Measurements from ENCODE around the gene PACSIN2.

PACSIN2 gene

DNA sequence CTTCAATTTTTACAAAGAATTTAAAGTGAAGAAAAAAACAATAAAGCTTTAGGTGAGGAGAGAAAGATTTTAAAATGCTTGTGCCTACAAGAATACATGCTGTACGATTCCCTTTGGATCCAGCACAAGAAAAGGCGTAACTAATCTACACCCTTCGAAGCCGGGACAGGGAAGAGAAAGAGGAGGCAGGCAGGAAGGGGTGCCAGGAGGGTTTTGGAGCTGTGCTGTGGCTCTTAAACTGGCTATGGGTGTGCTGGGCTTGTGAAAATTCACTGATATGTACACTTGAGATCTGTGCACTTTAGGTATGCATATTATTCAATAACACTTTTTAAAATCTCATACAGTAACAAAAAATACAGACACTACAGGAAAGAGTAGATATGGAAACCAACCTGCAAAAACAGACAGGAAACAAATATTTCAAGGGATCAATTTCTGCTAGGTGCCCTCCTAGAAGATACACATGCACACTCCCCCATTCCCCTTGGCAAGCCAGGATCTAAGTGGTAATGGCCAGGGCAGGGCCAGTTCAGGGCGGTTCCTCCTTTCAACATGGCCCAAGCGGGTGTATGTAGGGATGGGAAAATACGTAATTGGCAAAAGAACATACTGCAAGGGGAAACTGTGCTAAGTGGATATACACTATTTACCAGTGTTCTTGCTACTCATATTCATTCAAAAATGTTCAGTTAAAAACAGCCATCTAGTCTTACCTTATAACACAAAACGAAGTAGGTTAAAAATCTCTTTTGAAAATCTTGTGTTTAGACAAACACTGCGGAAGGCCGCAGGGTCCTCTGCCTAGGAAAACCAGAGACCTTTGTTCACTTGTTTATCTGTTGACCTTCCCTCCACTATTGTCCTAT is 54.2 kb downstream of the PACSIN2 start:
- TF ChIP-seq ZNF384 (IDR thresholded peaks at IDR 0.05) (no peak), LEF1 (IDR thresholded peaks at IDR 0.05; ENCODE audit: borderline replicate concordance) (no peak), FOXM1 (IDR thresholded peaks at IDR 0.05; ENCODE audit: borderline replicate concordance) (no peak), ARNT (IDR thresholded peaks at IDR 0.05) (no peak), ELF4 (IDR thresholded peaks at IDR 0.05) (no peak), FOXK2 (IDR thresholded peaks at IDR 0.05) (no peak)
- TF ChIP-seq, protein P1, sequence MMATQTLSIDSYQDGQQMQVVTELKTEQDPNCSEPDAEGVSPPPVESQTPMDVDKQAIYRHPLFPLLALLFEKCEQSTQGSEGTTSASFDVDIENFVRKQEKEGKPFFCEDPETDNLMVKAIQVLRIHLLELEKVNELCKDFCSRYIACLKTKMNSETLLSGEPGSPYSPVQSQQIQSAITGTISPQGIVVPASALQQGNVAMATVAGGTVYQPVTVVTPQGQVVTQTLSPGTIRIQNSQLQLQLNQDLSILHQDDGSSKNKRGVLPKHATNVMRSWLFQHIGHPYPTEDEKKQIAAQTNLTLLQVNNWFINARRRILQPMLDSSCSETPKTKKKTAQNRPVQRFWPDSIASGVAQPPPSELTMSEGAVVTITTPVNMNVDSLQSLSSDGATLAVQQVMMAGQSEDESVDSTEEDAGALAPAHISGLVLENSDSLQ (IDR thresholded peaks at IDR 0.05), result no peak
- DNase-seq (ENCODE audit: extremely low spot score), result no peak
- ChIA-PET CTCF (no interaction called here), POLR2A (interaction anchor here (1.3 to 2.6 kb wide), 5 partner anchors 18 to 92 kb away, joined by 3 to 21 read pairs (median 4); partner anchors contain the start of gene PACSIN2)

DNA sequence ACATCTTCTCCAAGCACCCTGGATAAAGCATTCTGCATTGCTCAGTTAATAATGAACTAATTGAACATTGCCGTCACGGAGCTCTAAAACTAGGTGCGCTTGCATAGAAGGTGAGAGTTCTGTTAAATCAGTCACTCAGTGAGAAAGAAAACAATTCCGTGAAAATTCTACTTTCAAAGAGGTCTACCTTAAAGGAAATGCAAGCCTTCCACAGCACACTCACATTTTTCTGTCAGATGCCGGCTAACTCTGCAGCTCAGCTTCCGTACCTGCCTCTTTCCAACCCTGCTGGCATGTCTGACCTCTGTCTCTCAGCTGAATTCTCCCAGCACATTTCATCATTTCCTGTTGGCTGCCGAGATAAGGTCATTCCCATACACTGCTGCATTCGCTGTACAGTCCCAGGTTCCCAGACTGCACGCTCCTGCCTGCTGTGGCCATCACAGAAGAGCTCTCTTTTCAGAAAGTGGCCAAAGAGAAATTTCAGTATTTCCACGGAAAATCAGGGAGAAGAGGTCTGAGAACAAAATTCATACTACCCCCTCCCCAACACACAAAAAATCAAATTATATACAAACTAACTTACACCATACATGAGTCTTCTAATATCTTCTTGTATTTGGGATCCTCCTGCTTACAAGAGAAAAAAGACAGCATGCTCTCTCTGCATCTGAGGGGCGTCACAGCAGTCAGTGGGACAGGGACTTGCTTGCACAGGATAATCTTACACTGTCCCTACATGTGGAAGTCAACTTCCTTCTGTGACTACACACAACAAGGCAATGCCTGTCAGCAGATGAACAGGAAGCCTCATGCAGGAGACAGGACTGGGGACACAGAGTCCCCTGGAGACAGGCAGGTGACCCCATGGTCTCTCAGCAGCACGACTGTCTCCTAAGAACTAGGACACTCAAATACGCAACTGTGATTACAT is 55.1 kb downstream of the PACSIN2 start:
- ChIA-PET CTCF (interaction anchor here (1.2 kb wide), 2 partner anchors 24 to 91 kb away, joined by 3 to 4 read pairs; no protein-coding TSS in a partner anchor), POLR2A (interaction anchor here (0.7 to 2.6 kb wide), 10 partner anchors 9 to 91 kb away, joined by 3 to 21 read pairs (median 4); partner anchors contain the start of gene PACSIN2)
- peak; percentile 63 for DNase-seq (ENCODE audit: extremely low spot score)
- TF ChIP-seq FOXM1 (IDR thresholded peaks at IDR 0.05; ENCODE audit: borderline replicate concordance) (no peak), SUZ12 (IDR thresholded peaks at IDR 0.05) (no peak), SP1 (IDR thresholded peaks at IDR 0.05) (no peak)

DNA sequence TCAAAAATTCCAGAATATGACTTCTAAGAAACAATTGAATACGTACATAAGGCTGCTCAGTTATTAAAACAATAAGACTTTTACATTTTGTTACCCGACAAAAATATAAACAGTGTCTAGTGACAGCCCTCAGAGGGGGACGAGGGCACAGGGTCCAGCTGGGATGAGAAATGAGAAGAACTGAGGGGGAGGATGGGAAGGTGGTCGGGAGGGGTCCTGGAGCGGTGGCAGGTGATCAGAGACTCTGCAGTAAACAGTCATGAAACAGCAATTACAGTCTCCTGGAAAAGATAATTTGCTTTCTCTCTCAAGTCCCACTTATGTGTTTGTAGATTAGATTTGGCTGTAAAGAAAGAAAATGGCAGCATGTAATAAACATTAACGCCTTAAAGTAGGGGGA is 56.0 kb downstream of the PACSIN2 start:
- DNase-seq (ENCODE audit: extremely low spot score), result no peak
- ChIA-PET POLR2A (interaction anchor here (1.0 to 2.6 kb wide), 4 partner anchors 8 to 56 kb away, joined by 3 to 21 read pairs (median 6); partner anchors contain the start of gene PACSIN2), CTCF (interaction anchor here (1.2 kb wide), 2 partner anchors 25 to 91 kb away, joined by 3 to 4 read pairs; no protein-coding TSS in a partner anchor)
- TF ChIP-seq, protein P1 (IDR thresholded peaks at IDR 0.05), result no peak

DNA sequence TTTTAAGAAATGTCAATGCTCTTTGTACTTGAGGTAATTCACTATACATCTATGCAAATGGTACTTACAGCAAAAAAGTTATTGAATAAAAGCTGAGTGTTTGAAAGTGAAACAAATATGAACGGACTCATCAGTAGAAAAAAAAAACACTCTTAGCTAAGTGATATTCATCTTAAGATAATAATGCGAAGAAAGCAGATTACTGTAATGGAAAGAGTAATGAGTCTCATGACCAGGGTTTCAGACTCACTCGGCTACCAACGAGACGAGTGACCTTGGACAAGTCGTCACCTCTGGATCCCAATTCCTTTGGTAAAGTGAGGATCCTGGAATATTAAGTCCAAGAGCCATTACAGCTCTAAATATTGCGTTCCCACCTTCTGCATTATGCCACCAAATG is 57.0 kb downstream of the PACSIN2 start:
- no peak for DNase-seq (ENCODE audit: extremely low spot score)
- ChIA-PET POLR2A (interaction anchor here (1.0 kb wide), 2 partner anchors 10 to 13 kb away, joined by 3 to 4 read pairs; no protein-coding TSS in a partner anchor), CTCF (interaction anchor here (0.7 to 1.2 kb wide), 2 partner anchors 10 to 31 kb away, joined by 3 read pairs; no protein-coding TSS in a partner anchor)
- TF ChIP-seq CTBP1 (IDR thresholded peaks at IDR 0.05; ENCODE audit: borderline replicate concordance), result no peak

DNA sequence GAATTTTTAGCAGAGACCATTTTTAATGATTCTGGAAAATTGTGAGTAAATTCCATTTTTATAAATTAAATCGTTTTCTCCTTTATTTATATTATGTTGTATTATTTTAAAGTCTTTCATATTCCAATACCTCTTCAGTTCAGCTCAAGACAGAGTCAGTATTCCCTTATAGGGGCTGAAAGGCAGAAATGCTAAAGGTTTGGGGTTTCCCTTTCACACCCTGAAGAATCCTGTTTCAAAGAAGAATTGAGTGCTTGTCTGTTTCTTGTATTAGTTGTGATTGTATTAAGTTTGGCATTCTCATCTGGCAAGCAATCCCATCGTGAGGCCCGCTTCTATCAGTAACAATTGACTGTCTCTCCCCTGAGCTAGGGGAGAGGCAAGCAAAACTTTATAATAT is 57.4 kb downstream of the PACSIN2 start:
- ChIA-PET CTCF (interaction anchor here (0.7 to 1.2 kb wide), 2 partner anchors 10 to 31 kb away, joined by 3 read pairs; no protein-coding TSS in a partner anchor), POLR2A (interaction anchor here (1.0 kb wide), 2 partner anchors 10 to 12 kb away, joined by 3 to 4 read pairs; no protein-coding TSS in a partner anchor)
- no peak for DNase-seq (ENCODE audit: extremely low spot score)
- TF ChIP-seq NFRKB (IDR thresholded peaks at IDR 0.05), result no peak
- TF ChIP-seq CTBP1 (IDR thresholded peaks at IDR 0.05; ENCODE audit: borderline replicate concordance), result no peak
- no peak for TF ChIP-seq FOXK2 (IDR thresholded peaks at IDR 0.05)
- TF ChIP-seq, protein P1 (IDR thresholded peaks at IDR 0.05), result no peak
- TF ChIP-seq FOXA1 (IDR thresholded peaks at IDR 0.05), result no peak
- no peak for TF ChIP-seq FOXM1 (IDR thresholded peaks at IDR 0.05; ENCODE audit: borderline replicate concordance)
- no peak for TF ChIP-seq SP1 (IDR thresholded peaks at IDR 0.05)
- TF ChIP-seq L3MBTL2 (conservative IDR thresholded peaks at IDR 0.05), result no peak
- no peak for TF ChIP-seq HDGF (IDR thresholded peaks at IDR 0.05; ENCODE audit: borderline replicate concordance)
- TF ChIP-seq TARDBP (IDR thresholded peaks at IDR 0.05), result no peak
- no peak for TF ChIP-seq BHLHE40 (IDR thresholded peaks at IDR 0.05; ENCODE audit: borderline replicate concordance)
- TF ChIP-seq ZNF384 (IDR thresholded peaks at IDR 0.05), result no peak
- no peak for TF ChIP-seq ELF4 (IDR thresholded peaks at IDR 0.05)
- no peak for TF ChIP-seq SUZ12 (IDR thresholded peaks at IDR 0.05)
- TF ChIP-seq LEF1 (IDR thresholded peaks at IDR 0.05; ENCODE audit: borderline replicate concordance), result no peak
- no peak for TF ChIP-seq ARNT (IDR thresholded peaks at IDR 0.05)

DNA sequence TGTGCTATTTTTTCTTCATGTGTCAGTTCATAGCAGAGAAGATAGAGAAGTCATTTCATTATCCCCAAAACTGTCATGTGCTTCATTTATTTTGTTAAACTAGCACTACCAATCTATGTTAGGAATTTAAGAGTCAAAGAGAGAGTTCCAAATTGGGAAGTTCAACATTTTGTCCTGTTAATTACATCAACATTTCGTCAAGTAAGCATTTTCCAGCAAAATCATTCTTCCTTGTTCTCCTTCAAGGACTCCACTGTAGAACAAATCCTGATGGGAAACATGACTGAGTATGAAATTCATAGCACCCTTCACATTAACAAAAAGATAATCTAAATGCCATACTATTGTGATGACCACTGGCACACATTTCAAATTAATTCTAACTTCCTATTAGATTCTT is 59.1 kb downstream of the PACSIN2 start:
- ChIA-PET CTCF (no interaction called here), POLR2A (no interaction called here)
- TF ChIP-seq LEF1 (IDR thresholded peaks at IDR 0.05; ENCODE audit: borderline replicate concordance), result no peak
- no peak for TF ChIP-seq NFRKB (IDR thresholded peaks at IDR 0.05)
- TF ChIP-seq ELF4 (IDR thresholded peaks at IDR 0.05), result no peak
- TF ChIP-seq BHLHE40 (IDR thresholded peaks at IDR 0.05; ENCODE audit: borderline replicate concordance), result no peak
- no peak for TF ChIP-seq L3MBTL2 (conservative IDR thresholded peaks at IDR 0.05)
- TF ChIP-seq FOXA1 (IDR thresholded peaks at IDR 0.05), result no peak
- no peak for TF ChIP-seq SP1 (IDR thresholded peaks at IDR 0.05)
- DNase-seq (ENCODE audit: extremely low spot score), result no peak

Measured in HEK293T (cell line).